WTC11 (cell line): Measurements from ENCODE around the gene MYO5C. TPM values are rescaled to one million over a fixed set of nuclear protein-coding genes. Genes with fewer than 3 reads are reported as not detected.

ENCODE experiments used
- ATAC-seq: fragments of 200-7000 bp; cut with Tn5 transposase; 2 replicates; pipeline ENCODE4 v1.10.0; 2021; ENCODE audit warnings: mild to moderate bottlenecking, moderate library complexity
- Bru-seq: library from RNA; stranded (reverse); fragments of 400-500 nt; gene quantifications from one replicate; lab custom pipeline; 2021; lab: Mats Ljungman, UMichigan
- CTCF ChIA-PET: fragments of 300-600 bp; sonication (Branson Sonifier 250); formaldehyde crosslinking; loops from one replicate; lab custom pipeline; 2021; ENCODE audit warnings: antibody characterized with exemption; lab: Charles Lee
- POLR2A ChIA-PET: fragments of 350-600 bp; sonication (Branson Sonifier 250); formaldehyde crosslinking; loops from one replicate; lab custom pipeline; 2021; ENCODE audit warnings: antibody characterized with exemption; lab: Charles Lee
- DNase-seq: peaks from one replicate; pipeline ENCODE4 v3.0.0; 2021; ENCODE audit warnings: low spot score
- H3K27ac Mint-ChIP-seq: 2 replicates; pipeline ENCODE4 v1.8.0; 2021; ENCODE audit warnings: mixed read lengths
- H3K27me3 Mint-ChIP-seq: 2 replicates; pipeline ENCODE4 v1.8.0; 2021; ENCODE audit warnings: low read depth, mild to moderate bottlenecking, moderate library complexity, mixed read lengths
- H3K36me3 Mint-ChIP-seq: 2 replicates; pipeline ENCODE4 v1.8.0; 2021; ENCODE audit warnings: mixed read lengths
- H3K4me1 Mint-ChIP-seq: 2 replicates; pipeline ENCODE4 v1.8.0; 2022; ENCODE audit warnings: mixed read lengths
- H3K4me3 Mint-ChIP-seq: 2 replicates; pipeline ENCODE4 v1.8.0; 2021; ENCODE audit warnings: mild to moderate bottlenecking, moderate library complexity, mixed read lengths
- H3K9me3 Mint-ChIP-seq: 2 replicates; pipeline ENCODE4 v1.8.0; 2021; ENCODE audit warnings: mixed read lengths
- CDX4 ChIP-seq: fragments of 250-450 bp; sonication (Bioruptor Pico); IDR thresholded peaks from 2 replicates; pipeline ENCODE4 v1.9.0; 2021; ENCODE audit warnings: moderate library complexity, mild to moderate bottlenecking, inconsistent platforms, borderline replicate concordance
- ELF4 ChIP-seq: sonication (generic); formaldehyde crosslinking; IDR thresholded peaks from 2 replicates; pipeline ENCODE4 v1.8.1; 2022; ENCODE audit warnings: low read depth, mild to moderate bottlenecking, moderate library complexity, missing genetic modification reagents
- ESRRA ChIP-seq: sonication (generic); formaldehyde crosslinking; IDR thresholded peaks from 2 replicates; pipeline ENCODE4 v1.8.1; 2022; ENCODE audit warnings: mild to moderate bottlenecking, missing genetic modification reagents, borderline replicate concordance
- ETV6 ChIP-seq: sonication (generic); formaldehyde crosslinking; IDR thresholded peaks from 2 replicates; pipeline ENCODE4 v1.8.1; 2022; ENCODE audit warnings: mild to moderate bottlenecking, missing genetic modification reagents
- FOXP1 ChIP-seq: sonication (generic); formaldehyde crosslinking; IDR thresholded peaks from 2 replicates; pipeline ENCODE4 v1.8.0; 2022; ENCODE audit warnings: missing genetic modification reagents, mild to moderate bottlenecking, moderate library complexity, borderline replicate concordance
- GABPB1 ChIP-seq: sonication (generic); formaldehyde crosslinking; IDR thresholded peaks from 2 replicates; pipeline ENCODE4 v1.8.1; 2023; ENCODE audit warnings: mild to moderate bottlenecking, missing genetic modification reagents
- KAT7 ChIP-seq: sonication (generic); formaldehyde crosslinking; IDR thresholded peaks from 2 replicates; pipeline ENCODE4 v1.8.1; 2023; ENCODE audit warnings: missing genetic modification reagents, mild to moderate bottlenecking, borderline replicate concordance
- NR2C2 ChIP-seq: sonication (generic); formaldehyde crosslinking; IDR thresholded peaks from 2 replicates; pipeline ENCODE4 v1.8.0; 2022; ENCODE audit warnings: mild to moderate bottlenecking, missing genetic modification reagents
- SMAD3 ChIP-seq: sonication (generic); formaldehyde crosslinking; IDR thresholded peaks from 2 replicates; pipeline ENCODE4 v1.8.0; 2022; ENCODE audit warnings: missing genetic modification reagents, mild to moderate bottlenecking, borderline replicate concordance
- TCF7 ChIP-seq: sonication (generic); formaldehyde crosslinking; IDR thresholded peaks from 2 replicates; pipeline ENCODE4 v1.8.0; 2022; ENCODE audit warnings: mild to moderate bottlenecking, low read depth, missing genetic modification reagents, moderate library complexity
- TEAD4 ChIP-seq: sonication (generic); formaldehyde crosslinking; IDR thresholded peaks from 2 replicates; pipeline ENCODE4 v1.8.0; 2022; ENCODE audit warnings: mild to moderate bottlenecking, missing genetic modification reagents
- ZNF121 ChIP-seq: sonication (generic); formaldehyde crosslinking; IDR thresholded peaks from 2 replicates; pipeline ENCODE4 v1.8.0; 2023; ENCODE audit warnings: missing genetic modification reagents
- ZNF219 ChIP-seq: sonication (generic); formaldehyde crosslinking; IDR thresholded peaks from 2 replicates; pipeline ENCODE4 v1.8.0; 2023; ENCODE audit warnings: missing genetic modification reagents, mild to moderate bottlenecking, borderline replicate concordance
- ZNF317 ChIP-seq: sonication (generic); formaldehyde crosslinking; IDR thresholded peaks from 2 replicates; pipeline ENCODE4 v1.8.1; 2023; ENCODE audit warnings: low read depth, mild to moderate bottlenecking, moderate library complexity, missing genetic modification reagents, borderline replicate concordance
- long read RNA-seq, 3 experiments: library from RNA in 1 of 3; library from capped mRNA in 1 of 3; library from polyadenylated mRNA in 1 of 3; unstranded in 2 of 3; stranded (forward) in 1 of 3; transcript quantifications; one replicate each; pipeline ENCODE4 v2.0.0, GENCODE V29; 2021
- total RNA-seq: library from RNA; stranded (reverse); gene quantifications from 3 replicates; pipeline ENCODE4 v1.2.3, GENCODE V29; 2021
- TF ChIP-seq, protein P1 (sequence below): sonication (generic); formaldehyde crosslinking; IDR thresholded peaks from 2 replicates; pipeline ENCODE4 v1.8.1; 2023; ENCODE audit warnings: mild to moderate bottlenecking, missing genetic modification reagents, moderate library complexity
- TF ChIP-seq, protein P2 (sequence below): sonication (generic); formaldehyde crosslinking; IDR thresholded peaks from 2 replicates; pipeline ENCODE4 v1.8.1; 2023; ENCODE audit warnings: mild to moderate bottlenecking, missing genetic modification reagents, moderate library complexity
- TF ChIP-seq, protein P3 (sequence below): sonication (generic); formaldehyde crosslinking; IDR thresholded peaks from 2 replicates; pipeline ENCODE4 v1.8.1; 2022; ENCODE audit warnings: mild to moderate bottlenecking, moderate library complexity, missing genetic modification reagents
- TF ChIP-seq, protein P4 (sequence below): sonication (generic); formaldehyde crosslinking; IDR thresholded peaks from 2 replicates; pipeline ENCODE4 v1.8.0; 2022; ENCODE audit warnings: mild to moderate bottlenecking, missing genetic modification reagents
- TF ChIP-seq, protein P5 (sequence below): sonication (generic); formaldehyde crosslinking; IDR thresholded peaks from 2 replicates; pipeline ENCODE4 v1.8.1; 2022; ENCODE audit warnings: low read depth, missing genetic modification reagents, borderline replicate concordance
- TF ChIP-seq, protein P6 (sequence below): sonication (generic); formaldehyde crosslinking; IDR thresholded peaks from 2 replicates; pipeline ENCODE4 v1.8.0; 2022; ENCODE audit warnings: mild to moderate bottlenecking, missing genetic modification reagents
- TF ChIP-seq, protein P7 (sequence below): sonication (generic); formaldehyde crosslinking; IDR thresholded peaks from 2 replicates; pipeline ENCODE4 v1.8.1; 2023; ENCODE audit warnings: mild to moderate bottlenecking, moderate library complexity, missing genetic modification reagents

The MYO5C gene, protein sequence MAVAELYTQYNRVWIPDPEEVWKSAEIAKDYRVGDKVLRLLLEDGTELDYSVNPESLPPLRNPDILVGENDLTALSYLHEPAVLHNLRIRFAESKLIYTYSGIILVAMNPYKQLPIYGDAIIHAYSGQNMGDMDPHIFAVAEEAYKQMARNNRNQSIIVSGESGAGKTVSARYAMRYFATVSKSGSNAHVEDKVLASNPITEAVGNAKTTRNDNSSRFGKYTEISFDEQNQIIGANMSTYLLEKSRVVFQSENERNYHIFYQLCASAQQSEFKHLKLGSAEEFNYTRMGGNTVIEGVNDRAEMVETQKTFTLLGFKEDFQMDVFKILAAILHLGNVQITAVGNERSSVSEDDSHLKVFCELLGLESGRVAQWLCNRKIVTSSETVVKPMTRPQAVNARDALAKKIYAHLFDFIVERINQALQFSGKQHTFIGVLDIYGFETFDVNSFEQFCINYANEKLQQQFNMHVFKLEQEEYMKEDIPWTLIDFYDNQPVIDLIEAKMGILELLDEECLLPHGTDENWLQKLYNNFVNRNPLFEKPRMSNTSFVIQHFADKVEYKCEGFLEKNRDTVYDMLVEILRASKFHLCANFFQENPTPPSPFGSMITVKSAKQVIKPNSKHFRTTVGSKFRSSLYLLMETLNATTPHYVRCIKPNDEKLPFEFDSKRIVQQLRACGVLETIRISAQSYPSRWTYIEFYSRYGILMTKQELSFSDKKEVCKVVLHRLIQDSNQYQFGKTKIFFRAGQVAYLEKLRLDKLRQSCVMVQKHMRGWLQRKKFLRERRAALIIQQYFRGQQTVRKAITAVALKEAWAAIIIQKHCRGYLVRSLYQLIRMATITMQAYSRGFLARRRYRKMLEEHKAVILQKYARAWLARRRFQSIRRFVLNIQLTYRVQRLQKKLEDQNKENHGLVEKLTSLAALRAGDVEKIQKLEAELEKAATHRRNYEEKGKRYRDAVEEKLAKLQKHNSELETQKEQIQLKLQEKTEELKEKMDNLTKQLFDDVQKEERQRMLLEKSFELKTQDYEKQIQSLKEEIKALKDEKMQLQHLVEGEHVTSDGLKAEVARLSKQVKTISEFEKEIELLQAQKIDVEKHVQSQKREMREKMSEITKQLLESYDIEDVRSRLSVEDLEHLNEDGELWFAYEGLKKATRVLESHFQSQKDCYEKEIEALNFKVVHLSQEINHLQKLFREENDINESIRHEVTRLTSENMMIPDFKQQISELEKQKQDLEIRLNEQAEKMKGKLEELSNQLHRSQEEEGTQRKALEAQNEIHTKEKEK (N-terminal part only)
- total RNA-seq (22.5 to 25.3 TPM (median 22.9 TPM) in 3 replicates), Bru-seq, nascent RNA (percentile 75 among the genes with signal in this experiment)
- long read RNA-seq, experiment 1, full-length matches to known transcripts, result 12 of 62 reads
- long read RNA-seq, experiment 1, partial matches to known transcripts, result 29 of 62 reads
- long read RNA-seq, experiment 1, other reads (novel, unspliced or antisense), result 21 of 62 reads
- long read RNA-seq, experiment 2, partial matches to known transcripts, result 11 of 12 reads
- long read RNA-seq, experiment 2, other reads (novel, unspliced or antisense), result 1 of 12 reads
- long read RNA-seq, experiment 3, result 0 reads

- ChIA-PET POLR2A (interaction anchor here (0.9 to 1.4 kb wide), 3 partner anchors 34 to 155 kb away, joined by 3 to 6 read pairs (median 5); no protein-coding TSS in a partner anchor), CTCF (interaction anchor here (0.6 to 2.1 kb wide), 9 partner anchors 33 to 440 kb away, joined by 3 to 8 read pairs (median 4); no protein-coding TSS in a partner anchor)
- DNase-seq (peak; percentile 93), ATAC-seq (peak; percentile 97)
- peaks cover 17% of the 10 kb centered on the region for H3K36me3 Mint-ChIP-seq
- peak within 1 kb of the TSS; percentile 72 for H3K4me3 Mint-ChIP-seq
- peaks cover 6% of the 10 kb centered on the region for H3K9me3 Mint-ChIP-seq
- H3K4me1 Mint-ChIP-seq, result peaks cover 20% of the 10 kb centered on the region
- no peak within 1 kb of the TSS for H3K27ac Mint-ChIP-seq
- H3K27me3 Mint-ChIP-seq, result no peaks in the 10 kb centered on the region
- 0 out of 2 replicates have a peak, but pooled peaks have one; percentile 31 for TF ChIP-seq KAT7 (CRISPR knock-in tag)
- TF ChIP-seq, protein P1, sequence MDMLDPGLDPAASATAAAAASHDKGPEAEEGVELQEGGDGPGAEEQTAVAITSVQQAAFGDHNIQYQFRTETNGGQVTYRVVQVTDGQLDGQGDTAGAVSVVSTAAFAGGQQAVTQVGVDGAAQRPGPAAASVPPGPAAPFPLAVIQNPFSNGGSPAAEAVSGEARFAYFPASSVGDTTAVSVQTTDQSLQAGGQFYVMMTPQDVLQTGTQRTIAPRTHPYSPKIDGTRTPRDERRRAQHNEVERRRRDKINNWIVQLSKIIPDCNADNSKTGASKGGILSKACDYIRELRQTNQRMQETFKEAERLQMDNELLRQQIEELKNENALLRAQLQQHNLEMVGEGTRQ (CRISPR knock-in tag), result no peak; the same call in 1 of the 2 replicates
- TF ChIP-seq ESRRA (CRISPR knock-in tag), result peak; percentile 71; the same call in 1 of the 2 replicates
- TF ChIP-seq CDX4 (CRISPR knock-in tag), result no peak
- TF ChIP-seq, protein P2, sequence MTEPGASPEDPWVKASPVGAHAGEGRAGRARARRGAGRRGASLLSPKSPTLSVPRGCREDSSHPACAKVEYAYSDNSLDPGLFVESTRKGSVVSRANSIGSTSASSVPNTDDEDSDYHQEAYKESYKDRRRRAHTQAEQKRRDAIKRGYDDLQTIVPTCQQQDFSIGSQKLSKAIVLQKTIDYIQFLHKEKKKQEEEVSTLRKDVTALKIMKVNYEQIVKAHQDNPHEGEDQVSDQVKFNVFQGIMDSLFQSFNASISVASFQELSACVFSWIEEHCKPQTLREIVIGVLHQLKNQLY (CRISPR knock-in tag), result no peak
- 0 out of 2 replicates have a peak, but pooled peaks have one; percentile 42 for TF ChIP-seq ELF4 (CRISPR knock-in tag)
- TF ChIP-seq ZNF317, result 0 out of 2 replicates have a peak, but pooled peaks have one; percentile 47
- TF ChIP-seq, protein P3, sequence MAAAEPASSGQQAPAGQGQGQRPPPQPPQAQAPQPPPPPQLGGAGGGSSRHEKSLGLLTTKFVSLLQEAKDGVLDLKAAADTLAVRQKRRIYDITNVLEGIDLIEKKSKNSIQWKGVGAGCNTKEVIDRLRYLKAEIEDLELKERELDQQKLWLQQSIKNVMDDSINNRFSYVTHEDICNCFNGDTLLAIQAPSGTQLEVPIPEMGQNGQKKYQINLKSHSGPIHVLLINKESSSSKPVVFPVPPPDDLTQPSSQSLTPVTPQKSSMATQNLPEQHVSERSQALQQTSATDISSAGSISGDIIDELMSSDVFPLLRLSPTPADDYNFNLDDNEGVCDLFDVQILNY (CRISPR knock-in tag), result peak; percentile 77
- TF ChIP-seq FOXP1 (CRISPR knock-in tag), result peak; percentile 59
- TF ChIP-seq, protein P4, sequence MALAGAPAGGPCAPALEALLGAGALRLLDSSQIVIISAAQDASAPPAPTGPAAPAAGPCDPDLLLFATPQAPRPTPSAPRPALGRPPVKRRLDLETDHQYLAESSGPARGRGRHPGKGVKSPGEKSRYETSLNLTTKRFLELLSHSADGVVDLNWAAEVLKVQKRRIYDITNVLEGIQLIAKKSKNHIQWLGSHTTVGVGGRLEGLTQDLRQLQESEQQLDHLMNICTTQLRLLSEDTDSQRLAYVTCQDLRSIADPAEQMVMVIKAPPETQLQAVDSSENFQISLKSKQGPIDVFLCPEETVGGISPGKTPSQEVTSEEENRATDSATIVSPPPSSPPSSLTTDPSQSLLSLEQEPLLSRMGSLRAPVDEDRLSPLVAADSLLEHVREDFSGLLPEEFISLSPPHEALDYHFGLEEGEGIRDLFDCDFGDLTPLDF, result peak; percentile 47; the same call in 1 of the 2 replicates
- peak; percentile 82; the same call in 1 of the 2 replicates for TF ChIP-seq ETV6 (CRISPR knock-in tag)
- TF ChIP-seq TCF7 (CRISPR knock-in tag), result no peak
- TF ChIP-seq, protein P5, sequence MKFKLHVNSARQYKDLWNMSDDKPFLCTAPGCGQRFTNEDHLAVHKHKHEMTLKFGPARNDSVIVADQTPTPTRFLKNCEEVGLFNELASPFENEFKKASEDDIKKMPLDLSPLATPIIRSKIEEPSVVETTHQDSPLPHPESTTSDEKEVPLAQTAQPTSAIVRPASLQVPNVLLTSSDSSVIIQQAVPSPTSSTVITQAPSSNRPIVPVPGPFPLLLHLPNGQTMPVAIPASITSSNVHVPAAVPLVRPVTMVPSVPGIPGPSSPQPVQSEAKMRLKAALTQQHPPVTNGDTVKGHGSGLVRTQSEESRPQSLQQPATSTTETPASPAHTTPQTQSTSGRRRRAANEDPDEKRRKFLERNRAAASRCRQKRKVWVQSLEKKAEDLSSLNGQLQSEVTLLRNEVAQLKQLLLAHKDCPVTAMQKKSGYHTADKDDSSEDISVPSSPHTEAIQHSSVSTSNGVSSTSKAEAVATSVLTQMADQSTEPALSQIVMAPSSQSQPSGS (CRISPR knock-in tag), result no peak
- no peak for TF ChIP-seq NR2C2 (CRISPR knock-in tag)
- TF ChIP-seq, protein P6, sequence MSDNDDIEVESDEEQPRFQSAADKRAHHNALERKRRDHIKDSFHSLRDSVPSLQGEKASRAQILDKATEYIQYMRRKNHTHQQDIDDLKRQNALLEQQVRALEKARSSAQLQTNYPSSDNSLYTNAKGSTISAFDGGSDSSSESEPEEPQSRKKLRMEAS, result peak; percentile 71
- TF ChIP-seq, protein P7, sequence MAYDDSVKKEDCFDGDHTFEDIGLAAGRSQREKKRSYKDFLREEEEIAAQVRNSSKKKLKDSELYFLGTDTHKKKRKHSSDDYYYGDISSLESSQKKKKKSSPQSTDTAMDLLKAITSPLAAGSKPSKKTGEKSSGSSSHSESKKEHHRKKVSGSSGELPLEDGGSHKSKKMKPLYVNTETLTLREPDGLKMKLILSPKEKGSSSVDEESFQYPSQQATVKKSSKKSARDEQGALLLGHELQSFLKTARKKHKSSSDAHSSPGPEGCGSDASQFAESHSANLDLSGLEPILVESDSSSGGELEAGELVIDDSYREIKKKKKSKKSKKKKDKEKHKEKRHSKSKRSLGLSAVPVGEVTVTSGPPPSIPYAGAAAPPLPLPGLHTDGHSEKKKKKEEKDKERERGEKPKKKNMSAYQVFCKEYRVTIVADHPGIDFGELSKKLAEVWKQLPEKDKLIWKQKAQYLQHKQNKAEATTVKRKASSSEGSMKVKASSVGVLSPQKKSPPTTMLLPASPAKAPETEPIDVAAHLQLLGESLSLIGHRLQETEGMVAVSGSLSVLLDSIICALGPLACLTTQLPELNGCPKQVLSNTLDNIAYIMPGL, result peak; percentile 89; the same call in 1 of the 2 replicates
- TF ChIP-seq ZNF219 (CRISPR knock-in tag), result no peak
- TF ChIP-seq GABPB1 (CRISPR knock-in tag), result 0 out of 2 replicates have a peak, but pooled peaks have one; percentile 25
- TF ChIP-seq TEAD4, result no peak
- TF ChIP-seq SMAD3, result no peak
- TF ChIP-seq ZNF121 (CRISPR knock-in tag), result peak; percentile 57; the same call in 1 of the 2 replicates
Measured at GRCh38 chr15:52295421-52296001, at the start of gene MYO5C. TSS of gene MYO5C (minus strand) at chr15:52295804. CDS start at chr15:52295636, 168 bp downstream.
